ENCODE results near the gene TUBA3C.
"Not testable (repeated sequence)": the region's sequence is repeated elsewhere in the genome, so short reads cannot be mapped to it uniquely, and the experiment has no call there.

TUBA3C gene

DNA sequence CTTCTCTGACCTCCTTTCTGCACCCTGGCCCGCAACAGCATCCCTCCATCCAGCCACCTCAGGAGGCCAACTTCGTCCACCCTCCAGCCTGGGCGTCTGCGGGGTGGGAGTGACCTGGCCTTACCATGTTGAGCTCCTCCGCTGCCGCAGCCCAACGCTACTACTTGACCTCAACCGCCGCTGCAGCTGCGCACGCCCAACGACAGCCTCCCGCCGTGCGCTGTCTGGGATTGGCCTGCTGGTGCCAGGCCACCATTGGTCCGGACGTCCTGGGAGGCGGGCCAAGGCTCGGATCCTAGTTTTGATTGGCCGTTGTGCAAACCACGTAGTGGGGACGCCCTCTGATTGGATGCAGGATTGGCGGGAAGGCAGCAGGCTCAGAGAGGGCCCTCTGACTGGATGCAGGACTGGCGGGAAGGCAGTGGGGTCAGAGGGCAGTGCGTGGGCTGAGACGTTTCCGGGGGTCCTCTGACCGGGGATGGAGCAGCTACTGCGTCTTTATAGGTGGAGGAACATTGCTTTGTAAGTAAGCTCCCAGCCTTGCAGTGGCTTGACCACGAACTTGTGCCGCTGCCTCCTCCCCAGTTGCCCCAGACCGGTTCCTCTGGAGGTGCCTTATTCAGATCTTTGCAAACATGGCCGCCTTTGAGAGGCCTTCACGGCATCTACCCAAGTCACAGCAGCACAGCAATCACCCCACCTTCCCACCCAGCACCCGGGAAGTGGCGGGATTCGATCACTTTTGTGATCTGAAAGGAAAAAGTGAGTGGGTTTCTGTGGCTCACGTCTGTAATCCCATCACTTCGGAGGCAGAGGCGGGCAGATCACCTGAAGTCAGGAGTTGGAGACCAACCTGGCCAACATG is at the start of gene TUBA3C:
TUBA3C (minus strand) TSS at position 204 of the 865 bp plus-strand sequence; CDS start at position 127, 77 bp downstream.
- DNase-seq, result no peak

DNA sequence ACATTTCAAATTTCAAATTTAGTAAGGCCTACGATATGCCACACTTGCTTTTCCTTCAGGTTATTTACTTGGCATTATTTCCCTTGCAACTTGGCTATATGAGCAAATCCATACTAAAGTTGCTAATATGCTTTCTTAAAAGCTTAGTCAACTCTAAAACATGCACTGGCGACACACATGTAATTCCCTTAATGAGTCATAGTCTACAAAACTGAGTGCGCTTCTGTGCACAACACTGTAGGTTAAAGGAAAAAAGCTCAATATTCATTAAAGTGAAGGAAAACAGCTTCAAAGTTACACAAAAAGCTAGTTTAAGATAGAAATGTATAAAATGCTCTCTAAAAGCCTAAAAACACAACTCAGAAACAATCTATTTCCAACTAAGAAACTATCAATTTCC is 25.8 kb upstream of the TUBA3C start:
- not testable (repeated sequence) for DNase-seq

DNA sequence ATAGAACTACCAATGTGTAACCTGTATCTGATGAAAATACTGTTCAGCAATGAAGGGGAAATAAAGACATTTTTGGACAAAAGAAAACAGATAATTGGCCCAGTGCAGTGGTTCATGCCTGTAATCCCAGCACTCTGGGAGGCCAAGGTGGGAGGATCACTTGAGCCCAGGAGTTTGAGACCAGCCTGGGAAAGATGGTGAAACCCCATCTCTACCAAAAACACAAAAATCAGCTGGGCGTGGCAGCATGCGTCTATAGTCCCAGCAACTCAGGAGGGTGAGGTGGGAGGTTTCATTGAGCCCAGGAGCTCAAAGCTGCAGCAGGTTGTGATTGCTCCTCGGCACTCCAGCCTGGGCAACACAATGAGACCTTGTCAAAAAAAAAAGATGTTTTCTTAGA is 11.0 kb upstream of the TUBA3C start:
- not testable (repeated sequence) for DNase-seq

DNA sequence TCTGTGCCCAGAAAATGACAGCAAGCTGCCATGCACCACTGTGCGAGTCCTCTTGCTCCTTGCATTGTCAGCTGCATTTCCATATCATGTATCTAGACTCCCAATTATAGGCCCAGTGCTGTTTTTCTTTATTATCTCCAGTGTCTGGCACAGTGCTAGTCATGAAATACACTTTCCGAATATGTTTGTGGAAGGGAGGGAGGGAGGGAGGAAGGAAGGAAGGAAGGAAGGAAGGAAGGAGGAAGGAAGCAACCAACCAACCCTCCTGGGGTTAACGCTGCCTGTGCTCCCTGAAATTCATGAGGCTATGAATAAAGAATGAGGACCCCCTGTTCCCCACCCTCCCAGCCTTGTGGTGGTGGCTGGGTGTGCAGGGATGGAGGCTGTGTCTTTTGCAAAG is 8.3 kb upstream of the TUBA3C start:
- DNase-seq, result not testable (repeated sequence)

DNA sequence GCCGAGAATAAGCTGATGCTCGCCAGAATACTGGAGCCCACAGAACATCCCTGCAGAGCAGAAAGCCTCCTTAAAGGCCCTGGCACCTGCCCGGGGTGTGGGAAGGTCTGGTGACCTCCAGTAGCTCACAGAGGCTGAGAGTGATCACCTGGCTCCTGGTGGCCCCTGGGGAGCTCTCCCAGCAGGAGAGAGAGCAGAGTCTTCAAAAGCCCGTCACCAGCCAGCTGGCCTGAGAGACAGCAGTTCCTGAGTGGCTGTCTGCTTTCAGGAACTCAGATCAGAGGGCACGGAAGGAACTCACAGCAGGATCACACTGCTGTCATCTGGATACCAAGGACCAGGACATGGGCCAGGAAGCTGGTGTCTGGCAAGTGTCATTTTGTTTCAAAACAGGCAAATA is 7.7 kb upstream of the TUBA3C start:
- DNase-seq, result not testable (repeated sequence)

DNA sequence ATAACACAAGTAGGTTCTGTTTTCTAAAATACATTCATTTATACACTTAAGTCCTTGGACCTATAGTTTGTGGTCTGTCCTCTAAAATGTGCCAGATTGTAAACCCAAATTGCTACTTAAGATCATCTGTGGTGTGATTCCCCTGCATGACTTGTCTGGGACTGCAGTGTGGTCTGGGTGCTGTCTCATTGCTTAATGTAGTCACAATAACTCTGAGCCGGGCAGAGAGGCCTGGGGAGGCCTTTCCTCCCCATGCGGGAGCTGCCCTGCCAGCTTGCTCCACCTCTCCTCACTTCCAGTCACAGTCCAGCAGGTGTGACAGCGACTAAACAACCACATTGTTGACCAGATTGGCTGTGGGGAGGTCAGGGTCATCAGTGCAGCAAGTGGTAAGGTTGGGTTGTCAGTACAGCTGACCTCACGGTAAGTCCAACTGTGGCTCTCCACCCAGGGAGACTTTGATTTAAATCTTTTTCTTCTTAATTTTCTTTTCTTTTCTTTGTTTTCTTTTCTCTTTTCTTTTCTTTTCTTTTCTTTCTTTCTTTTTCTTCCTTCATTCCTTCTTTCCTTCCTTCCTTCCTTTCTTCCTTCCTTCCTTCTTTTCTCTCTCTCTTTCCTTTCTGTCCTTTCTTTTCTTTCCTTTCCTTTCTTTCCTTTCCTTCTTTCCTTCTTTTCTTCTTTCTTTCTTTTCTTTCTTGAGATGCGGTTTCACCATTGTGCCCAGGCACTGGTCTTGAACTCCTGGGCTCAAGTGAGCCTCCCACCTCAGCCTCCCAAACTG is 4.4 kb upstream of the TUBA3C start:
- DNase-seq, result no peak

DNA sequence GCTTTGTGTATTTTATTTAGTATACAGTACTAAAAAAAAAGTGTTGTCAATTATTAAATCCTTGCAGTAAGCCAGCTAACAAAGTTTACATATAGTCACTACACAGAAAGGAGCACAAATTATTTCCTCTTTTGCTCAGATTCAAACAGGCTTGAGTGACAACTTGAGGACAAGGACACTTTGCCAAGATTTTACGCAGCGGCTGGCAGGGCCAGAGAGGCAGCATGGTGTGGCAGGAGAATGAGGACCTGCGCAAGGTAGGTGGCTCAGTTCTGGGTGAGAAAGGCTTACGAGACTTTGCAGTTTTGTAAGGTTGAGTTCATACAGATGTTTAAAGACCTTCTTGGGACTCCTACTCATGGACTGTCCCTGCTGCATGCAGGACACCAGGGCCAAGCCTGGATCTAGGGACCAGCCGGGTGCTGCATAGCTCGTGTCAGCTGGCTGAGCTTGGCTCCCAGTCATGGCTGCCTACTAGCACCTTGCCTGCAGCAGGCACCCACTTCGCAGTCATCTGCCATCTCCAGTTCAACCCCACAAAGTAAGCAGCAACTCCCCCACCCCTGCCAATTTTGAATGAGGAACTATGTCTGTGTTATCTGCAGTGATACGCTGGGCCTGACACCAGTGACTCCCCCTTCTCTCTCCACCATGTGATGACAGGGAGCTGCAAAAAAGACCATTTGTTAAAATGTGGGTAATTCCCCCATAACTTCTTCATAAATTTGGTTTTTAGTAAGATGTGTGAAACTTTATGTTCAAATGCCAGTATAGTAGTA is 3.7 kb upstream of the TUBA3C start:
- no peak for DNase-seq

DNA sequence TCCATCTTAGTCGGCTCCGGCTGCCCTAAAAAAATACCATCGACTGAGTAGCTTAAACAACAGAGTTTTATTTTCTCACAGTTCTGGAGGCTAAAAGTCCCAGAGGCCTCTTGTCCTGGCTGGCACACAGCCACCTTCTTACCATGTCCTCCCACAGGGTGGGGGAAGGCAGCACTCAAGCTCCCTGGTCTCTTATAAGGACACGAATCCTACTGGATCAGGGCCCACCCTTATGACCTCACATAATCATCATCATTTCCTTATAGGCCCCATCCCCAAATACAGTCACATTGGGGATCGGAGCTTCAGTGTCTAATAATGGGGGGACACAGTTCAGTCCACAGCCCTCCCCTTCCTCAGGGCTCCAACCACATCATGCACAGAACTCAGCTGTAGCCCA is 2.6 kb upstream of the TUBA3C start:
- no peak for DNase-seq

DNA sequence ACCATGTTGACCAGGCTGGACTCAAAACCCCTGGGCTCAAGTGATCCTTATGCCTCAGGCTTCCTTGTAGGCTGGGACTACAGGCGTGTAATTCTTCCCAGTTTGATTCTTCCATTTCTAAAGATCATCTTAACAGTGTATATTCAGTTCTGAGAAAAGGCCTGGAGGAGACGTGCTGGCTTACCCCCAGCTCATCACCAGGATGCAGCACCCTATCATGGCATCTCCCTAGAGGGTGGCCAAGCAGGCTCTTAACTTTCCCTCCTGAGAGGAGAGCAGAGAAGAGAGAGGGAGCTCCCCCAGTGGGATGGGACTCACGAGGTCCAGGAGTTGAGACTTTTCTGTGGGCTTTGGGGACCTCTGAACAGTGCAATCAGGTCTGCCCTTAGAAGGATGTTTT is 2.1 kb upstream of the TUBA3C start:
- no peak for DNase-seq

DNA sequence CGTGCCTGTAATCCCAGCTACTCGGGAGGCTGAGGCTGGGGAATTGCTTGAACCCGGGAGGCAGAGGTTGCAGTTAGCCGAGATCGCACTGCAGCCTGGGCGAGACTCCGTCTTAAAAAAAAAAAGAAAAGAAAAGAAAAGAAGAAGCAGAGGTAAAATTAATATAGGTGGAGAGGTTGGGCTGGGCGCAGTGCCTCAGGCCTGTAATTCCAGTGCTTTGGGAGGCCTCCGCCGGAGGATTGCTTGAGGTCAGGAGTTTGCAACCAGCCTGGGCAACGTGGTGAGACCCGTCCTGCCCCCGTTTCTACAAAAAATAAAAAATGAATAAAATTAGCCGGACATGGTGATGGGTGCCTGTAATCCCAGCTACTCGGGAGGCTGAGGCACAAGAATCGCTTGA is 912 bp upstream of the TUBA3C start:
- DNase-seq, result no peak

DNA sequence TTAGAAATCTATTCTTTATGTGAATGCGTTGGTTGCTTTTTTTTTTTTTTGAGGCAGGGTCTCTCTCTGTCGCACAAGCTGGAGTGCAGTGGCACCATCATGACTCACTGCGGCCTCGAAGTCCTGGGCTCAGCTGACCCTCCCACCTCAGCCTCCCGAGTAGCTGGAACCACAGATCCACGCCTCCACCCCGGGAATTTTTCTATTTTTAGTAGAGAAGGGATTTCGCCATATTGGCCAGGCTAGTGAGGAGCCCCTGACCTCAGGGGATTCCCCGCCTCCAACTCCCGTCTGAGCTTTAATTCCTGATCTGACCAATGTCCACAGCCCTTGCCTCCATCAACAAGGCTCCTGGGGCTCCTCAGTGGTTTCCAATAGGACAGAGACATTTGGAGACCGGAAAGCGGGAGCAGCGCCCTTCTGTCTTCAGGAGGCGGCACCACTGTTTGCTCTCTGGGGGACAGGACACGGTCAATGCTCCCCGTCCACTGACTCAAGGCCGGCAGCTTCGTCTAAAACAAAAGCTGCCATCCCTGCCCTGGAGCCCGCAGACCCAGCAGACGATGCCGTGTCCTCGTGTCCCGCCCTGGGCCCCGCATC is 503 bp downstream of the TUBA3C start:
- no peak for DNase-seq

DNA sequence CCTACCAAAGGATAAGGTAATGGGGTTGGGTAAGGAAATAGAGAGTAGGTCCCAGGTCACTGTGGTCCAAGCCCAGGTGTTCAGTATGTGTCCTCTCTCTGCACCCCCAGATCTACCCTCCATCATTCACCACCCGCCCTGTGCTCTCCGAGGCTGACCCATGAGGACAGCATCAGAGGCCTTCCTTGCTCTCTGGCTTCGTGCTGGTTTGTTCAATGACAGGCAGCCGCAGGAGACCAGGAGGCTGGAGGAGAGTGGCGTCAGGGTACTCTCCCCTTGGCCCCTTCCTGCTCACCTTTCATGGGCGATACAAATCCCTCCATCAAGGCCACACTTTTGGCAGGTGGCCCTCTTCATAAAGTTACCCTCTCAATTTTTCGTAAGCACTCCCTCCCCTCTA is 1.7 kb downstream of the TUBA3C start:
- DNase-seq, result no peak

DNA sequence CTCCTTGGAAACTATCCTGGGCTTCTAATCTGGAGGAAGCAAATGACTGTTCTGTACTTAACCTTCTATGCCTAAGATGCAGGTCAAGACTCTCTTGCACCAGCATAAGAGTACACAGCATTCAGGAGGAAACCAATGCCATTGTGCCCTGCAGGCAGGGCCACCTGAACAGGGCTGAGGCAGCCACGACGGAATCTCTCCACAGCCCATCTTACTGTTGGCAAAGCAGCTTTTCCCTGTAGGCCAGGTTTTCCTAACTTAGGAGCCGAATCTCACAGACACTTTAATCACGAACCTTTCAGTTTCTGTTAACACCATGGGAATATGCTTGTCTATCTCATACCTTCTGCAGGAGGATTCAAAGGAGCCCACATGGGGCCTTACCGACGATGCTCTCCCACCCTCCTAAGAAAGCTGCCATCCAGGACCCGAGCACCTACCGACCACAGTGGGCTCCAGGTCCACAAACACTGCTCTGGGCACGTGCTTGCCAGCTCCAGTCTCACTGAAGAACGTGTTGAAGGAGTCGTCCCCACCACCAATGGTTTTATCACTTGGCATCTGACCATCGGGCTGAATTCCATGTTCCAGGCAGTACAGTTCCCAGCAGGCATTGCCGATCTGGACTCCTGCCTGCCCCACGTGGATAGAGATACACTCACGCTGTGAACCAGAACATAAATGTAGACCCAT is 2.6 kb downstream of the TUBA3C start:
- DNase-seq, result no peak

DNA sequence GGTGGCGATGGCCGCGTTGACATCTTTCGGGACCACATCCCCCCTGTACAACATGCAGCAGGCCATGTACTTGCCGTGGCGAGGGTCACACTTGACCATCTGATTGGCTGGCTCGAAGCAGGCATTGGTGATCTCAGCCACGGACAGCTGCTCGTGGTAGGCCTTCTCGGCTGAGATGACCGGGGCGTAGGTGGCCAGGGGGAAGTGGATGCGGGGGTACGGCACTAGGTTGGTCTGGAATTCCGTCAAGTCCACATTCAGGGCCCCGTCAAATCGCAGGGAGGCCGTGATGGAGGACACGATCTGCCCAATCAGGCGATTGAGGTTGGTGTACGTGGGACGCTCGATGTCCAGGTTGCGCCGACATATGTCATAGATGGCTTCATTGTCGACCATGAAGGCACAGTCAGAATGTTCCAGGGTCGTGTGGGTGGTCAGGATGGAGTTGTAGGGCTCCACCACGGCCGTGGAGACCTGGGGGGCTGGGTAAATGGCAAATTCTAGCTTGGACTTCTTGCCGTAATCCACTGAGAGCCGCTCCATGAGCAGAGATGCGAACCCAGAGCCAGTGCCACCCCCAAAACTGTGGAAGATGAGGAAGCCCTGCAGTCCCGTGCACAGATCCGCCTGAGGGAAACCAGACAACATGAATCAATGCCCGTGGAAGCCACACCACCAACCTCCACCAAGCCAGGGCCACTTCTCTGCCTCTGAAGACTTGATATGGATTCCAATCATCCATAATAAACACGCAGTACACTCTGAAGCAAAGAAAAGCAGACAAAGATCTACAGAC is 4.4 kb downstream of the TUBA3C start:
- DNase-seq, result not testable (repeated sequence)

DNA sequence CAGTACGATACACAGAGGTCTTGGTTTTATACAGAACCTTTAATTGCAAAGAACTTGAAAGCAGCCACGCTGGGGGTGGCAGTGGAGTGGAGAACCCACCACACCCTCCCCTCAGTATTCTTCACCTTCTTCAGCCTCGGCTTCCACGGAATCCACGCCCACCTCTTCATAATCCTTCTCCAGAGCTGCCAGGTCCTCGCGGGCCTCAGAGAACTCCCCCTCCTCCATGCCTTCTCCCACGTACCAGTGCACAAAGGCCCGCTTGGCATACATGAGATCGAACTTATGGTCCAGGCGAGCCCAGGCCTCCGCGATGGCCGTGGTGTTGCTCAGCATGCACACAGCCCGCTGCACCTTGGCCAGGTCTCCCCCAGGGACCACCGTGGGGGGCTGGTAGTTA is 7.9 kb downstream of the TUBA3C start:
- no peak for DNase-seq

DNA sequence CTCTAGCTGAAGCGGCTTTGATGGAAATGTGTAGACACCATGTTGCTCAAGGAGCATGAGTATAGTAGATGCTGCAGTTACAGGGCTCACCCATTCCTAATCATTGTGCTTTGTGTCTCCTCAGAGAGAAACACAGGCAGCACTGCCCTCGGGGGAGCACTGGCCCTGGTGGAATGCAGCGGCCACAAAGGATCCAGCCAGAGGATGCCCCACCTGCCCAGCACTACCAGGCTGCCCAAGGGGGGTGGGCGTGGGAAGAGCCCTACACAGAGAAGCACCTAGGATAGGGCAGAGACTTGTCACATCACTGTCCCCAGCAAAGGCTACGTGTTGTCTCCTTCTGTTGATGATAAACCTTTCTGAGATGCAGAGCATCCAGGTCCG is 9.0 kb downstream of the TUBA3C start:
- no peak for DNase-seq

DNA sequence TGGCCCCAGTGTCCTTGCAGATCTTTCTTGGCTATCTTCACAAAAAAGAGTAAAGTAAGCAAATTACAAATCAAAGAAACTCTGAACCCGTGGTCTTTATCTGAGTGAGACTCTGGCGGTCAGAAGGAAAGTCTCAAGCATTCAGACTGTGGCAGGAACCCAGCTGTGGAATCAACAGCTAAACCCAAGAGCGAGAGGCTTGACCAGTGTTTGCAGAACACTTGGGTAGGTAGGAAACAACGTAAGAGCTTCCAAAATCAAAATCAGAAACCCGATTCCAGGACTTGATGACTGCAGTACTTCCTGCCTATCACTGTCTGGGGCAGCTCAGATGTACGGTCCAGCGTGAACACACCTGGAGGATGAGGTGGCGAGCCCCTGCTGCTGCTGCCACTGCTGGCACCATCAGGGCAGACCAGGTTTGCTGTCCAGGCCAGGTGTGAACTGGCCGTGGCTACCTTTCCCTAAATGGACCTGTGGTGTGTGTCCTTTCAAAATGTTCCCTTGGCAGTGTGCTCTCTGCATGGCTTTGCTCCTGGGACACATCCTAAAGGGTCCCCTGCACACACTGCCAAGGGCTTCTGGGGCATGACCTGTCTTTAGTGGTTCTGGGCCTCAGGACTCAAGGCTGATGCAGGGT is 9.5 kb downstream of the TUBA3C start:
- no peak for DNase-seq

DNA sequence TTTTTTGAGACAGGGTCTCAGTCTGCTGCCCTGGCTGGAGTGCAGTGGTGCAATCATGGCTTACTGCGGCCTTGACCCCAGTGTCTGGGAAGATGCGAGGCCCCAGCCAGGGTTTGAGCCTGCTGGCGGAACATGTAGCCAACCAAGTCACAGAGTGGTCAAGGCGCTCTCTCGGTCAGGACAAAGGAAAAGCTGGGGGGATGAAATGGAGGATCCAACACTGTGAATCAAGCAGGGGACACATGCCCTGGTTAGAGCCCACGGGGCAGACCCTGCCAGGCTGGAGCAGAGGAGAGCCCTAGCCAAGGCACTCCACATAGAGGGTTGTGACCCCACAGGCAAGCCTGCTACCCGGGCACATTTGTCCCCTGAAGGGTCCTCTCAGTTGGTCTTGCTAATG is 10.1 kb downstream of the TUBA3C start:
- DNase-seq, result no peak

DNA sequence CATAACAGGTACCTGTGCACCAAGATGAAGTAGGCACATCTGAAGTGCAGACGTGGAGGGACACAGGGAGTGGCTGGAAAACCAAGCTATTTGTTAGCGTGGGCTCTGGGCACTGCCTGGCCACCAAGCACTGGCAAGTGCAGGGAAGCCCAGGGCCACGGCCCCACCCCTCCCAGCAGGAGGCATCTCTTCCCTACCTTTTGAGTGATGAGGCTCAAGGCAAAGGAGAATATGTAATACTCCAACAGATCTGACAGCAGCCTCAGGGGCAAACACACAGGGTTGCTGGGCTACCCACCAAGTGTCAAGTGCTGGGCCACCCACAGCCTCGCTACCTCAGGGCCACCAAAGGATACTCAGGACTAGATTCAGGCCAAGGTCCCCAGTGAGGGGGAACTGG is 11.6 kb downstream of the TUBA3C start:
- DNase-seq, result no peak

DNA sequence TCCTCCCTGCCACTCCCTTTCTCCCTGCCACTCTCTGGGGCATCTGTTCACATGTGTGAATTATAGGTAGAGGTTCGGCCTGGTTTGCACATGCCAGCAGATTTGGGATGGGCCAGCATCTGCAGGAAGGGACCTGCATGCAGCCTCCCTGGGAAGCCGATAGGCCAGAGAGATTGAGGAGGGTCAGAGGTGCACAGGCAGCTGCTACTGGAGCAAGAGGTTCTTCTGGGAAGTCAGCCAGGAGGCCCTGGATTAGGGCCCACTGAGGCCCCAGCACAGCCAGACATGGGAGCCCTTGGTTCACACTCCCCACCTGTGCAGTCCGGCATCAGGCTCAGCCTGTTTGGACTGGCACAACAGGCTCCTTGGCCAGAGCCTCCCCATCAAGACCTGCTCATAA is 12.1 kb downstream of the TUBA3C start:
- no peak for DNase-seq

DNA sequence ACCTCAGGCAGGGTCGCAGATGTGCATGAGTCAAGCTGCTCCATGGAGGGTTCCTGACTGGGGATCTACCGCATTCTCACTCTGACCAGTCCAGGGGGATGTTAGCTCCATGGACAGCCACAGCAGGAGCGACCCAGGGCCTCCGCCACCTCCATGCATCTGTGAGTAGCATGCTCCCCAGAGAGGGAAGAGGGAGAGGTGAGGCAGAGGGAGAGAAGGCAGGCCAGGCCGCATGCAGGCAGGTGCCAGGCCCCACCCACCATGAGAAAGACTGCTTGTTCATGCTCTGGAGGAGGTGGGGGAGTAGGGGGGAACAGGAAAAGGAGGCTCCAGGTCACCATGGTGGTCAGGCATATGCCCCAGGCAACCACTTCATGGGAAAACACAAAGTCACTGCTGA is 20.3 kb downstream of the TUBA3C start:
- DNase-seq, result no peak

All from activated gamma-delta T cell treated with Interleukin-2 at 50 U/mL for 16 hours (primary cell).